ENCODE results near the gene FBLN1.

Gene FBLN1

DNA sequence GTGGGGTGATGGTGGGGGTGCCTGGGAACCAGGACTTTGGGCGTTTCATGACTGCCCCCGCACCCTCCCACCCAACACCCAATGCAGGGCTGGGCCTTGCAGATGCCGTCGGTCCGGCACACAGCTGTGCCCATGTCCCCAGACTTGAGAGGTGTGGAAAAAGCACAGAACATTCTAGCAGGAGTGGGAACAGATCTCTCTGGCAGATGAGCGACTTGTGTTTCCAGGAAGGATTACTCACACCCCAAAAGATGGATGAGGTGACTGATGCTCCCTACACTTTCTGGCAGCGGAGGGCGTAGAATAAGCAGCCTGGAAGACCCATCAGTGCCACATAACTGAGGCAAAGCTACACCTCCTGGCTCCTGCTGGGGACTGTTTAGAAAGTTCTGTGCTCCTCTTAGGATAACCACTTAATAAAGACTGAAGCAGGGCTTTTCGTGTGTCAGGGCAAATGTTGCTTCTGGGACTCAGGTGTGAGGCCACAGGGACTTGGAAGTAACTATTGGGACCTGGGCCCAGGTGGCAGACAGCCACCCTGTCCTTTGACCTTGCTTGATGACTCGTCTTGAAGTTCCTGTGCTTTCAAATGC, 24.2 kb downstream of the FBLN1 start:
- CTCF ChIA-PET = no interaction called here

DNA sequence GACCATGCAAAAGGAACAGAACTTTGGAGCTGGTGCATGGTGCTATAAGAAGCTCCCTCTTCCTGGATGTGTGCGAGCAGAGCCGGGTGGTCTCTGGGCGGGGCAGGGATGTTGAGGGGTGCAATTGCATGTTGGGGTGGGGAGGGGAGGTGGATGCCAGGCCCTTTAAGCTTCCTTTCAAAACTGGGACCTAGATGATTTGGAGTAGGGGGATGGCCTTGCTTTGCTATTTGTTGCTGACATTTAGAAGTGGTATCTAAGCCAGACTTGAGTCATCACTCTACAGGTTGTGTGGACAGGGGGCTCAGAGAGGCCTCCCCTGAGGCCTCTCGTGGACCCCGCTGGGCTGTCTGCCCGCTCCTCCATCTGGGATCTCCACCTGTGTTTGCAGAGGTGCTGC, 24.8 kb downstream of the FBLN1 start:
- Histone ChIP-seq H3K36me3 (ENCODE audit: control insufficient read depth in 2 of 2, insufficient read depth in 1 of 2, low read length in 2 of 2) (peaks cover 0 to 82% of the 10 kb centered on the region in 2 experiments; a peak in 1 of 3 replicates), H3K4me3 (ENCODE audit: low read depth, low read length) (no peak overlapping the region), H3K4me1 (ENCODE audit: control insufficient read depth, insufficient read depth, low read length) (peaks cover 8% of the 10 kb centered on the region), H3K27ac (ENCODE audit: extremely low read depth, low read depth, low read length) (no peak overlapping the region), H3K9me3 (ENCODE audit: control insufficient read depth, insufficient read depth, low read depth, low read length) (no peaks in the 10 kb centered on the region)
- TF ChIP-seq ZNF830 (tag by site-specific recombination; IDR thresholded peaks at IDR 0.05; ENCODE audit: low read depth) (no peak), ZNF473 (tag by site-specific recombination; IDR thresholded peaks at IDR 0.05) (no peak), ZNF37A (tag by site-specific recombination; IDR thresholded peaks at IDR 0.05) (no peak), ZNF624 (tag by site-specific recombination; IDR thresholded peaks at IDR 0.05) (no peak), ZNF202 (tag by site-specific recombination; IDR thresholded peaks at IDR 0.05; ENCODE audit: borderline replicate concordance) (no peak)
- TF ChIP-seq, protein P1, sequence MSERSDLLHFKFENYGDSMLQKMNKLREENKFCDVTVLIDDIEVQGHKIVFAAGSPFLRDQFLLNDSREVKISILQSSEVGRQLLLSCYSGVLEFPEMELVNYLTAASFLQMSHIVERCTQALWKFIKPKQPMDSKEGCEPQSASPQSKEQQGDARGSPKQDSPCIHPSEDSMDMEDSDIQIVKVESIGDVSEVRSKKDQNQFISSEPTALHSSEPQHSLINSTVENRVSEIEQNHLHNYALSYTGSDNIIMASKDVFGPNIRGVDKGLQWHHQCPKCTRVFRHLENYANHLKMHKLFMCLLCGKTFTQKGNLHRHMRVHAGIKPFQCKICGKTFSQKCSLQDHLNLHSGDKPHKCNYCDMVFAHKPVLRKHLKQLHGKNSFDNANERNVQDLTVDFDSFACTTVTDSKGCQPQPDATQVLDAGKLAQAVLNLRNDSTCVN (tag by site-specific recombination; optimal IDR thresholded peaks at IDR 0.05) = no peak
- ChIA-PET POLR2A (no interaction called here), CTCF (interaction anchor here (1.0 kb wide), 1 partner anchor 26 kb away, joined by 3 read pairs; no protein-coding TSS in a partner anchor)

More for the DNA sequence above, 24.2 kb downstream of the FBLN1 start:
- Histone ChIP-seq H3K27ac (ENCODE audit: extremely low read depth, low read depth, low read length) (no peak overlapping the region), H3K36me3 (ENCODE audit: control insufficient read depth in 2 of 2, insufficient read depth in 1 of 2, low read length in 2 of 2) (peaks cover 0 to 85% of the 10 kb centered on the region in 2 experiments; a peak in 1 of 3 replicates), H3K4me3 (ENCODE audit: low read depth, low read length) (no peak overlapping the region), H3K9me3 (ENCODE audit: control insufficient read depth, insufficient read depth, low read depth, low read length) (no peaks in the 10 kb centered on the region), H3K4me1 (ENCODE audit: control insufficient read depth, insufficient read depth, low read length) (peaks cover 6% of the 10 kb centered on the region)
- POLR2A ChIA-PET = no interaction called here
- TF ChIP-seq ZBTB20 (tag by site-specific recombination; IDR thresholded peaks at IDR 0.05) = no peak
- TF ChIP-seq ZNF48 (tag by site-specific recombination; IDR thresholded peaks at IDR 0.05) = no peak
- TF ChIP-seq ZNF341 (tag by site-specific recombination; IDR thresholded peaks at IDR 0.05; ENCODE audit: low read depth) = peak; percentile 63; the same call in 1 of the 2 replicates
- TF ChIP-seq ZNF626 (tag by site-specific recombination; IDR thresholded peaks at IDR 0.05) = no peak
- TF ChIP-seq MZF1 (tag by site-specific recombination; IDR thresholded peaks at IDR 0.05; ENCODE audit: borderline replicate concordance) = no peak
- no peak for TF ChIP-seq KLF8 (tag by site-specific recombination; IDR thresholded peaks at IDR 0.05)

DNA sequence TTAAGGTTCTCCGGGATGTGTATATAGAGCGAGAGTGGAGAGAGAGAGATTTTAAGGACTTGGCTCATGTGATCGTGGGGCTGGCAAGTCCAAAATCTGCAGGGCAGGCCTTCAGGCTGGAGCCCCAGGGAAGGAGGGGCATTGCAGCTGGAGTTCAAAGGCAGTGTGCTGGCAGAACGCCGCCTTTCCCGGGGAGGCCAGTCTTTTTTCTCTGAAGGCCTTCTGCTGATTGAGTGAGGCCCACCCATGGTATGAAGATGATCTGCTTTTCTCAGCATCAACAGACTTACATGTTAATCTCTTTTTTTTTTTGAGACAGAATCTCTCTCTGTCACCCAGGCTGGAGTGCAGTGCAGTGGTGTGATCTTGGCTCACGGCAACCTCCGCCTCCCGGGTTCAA, 25.4 kb downstream of the FBLN1 start:
- Histone ChIP-seq H3K9me3 (ENCODE audit: control insufficient read depth, insufficient read depth, low read depth, low read length) (no peaks in the 10 kb centered on the region), H3K4me1 (ENCODE audit: control insufficient read depth, insufficient read depth, low read length) (peaks cover 8% of the 10 kb centered on the region), H3K36me3 (ENCODE audit: control insufficient read depth in 2 of 2, insufficient read depth in 1 of 2, low read length in 2 of 2) (peaks cover 0 to 82% of the 10 kb centered on the region in 2 experiments; a peak in 1 of 3 replicates), H3K4me3 (ENCODE audit: low read depth, low read length) (no peak overlapping the region), H3K27ac (ENCODE audit: extremely low read depth, low read depth, low read length) (no peak overlapping the region)
- POLR2A ChIA-PET = no interaction called here
- peak; percentile 82; the same call in 1 of the 2 replicates for TF ChIP-seq ZNF10 (tag by site-specific recombination; IDR thresholded peaks at IDR 0.05)
- no peak for TF ChIP-seq ZNF112 (tag by site-specific recombination; IDR thresholded peaks at IDR 0.05)
- TF ChIP-seq ZSCAN16 (tag by site-specific recombination; IDR thresholded peaks at IDR 0.05) = no peak
- no peak for TF ChIP-seq ZNF549 (tag by site-specific recombination; IDR thresholded peaks at IDR 0.05)
- CTCF ChIA-PET = interaction anchor here (0.6 to 1.0 kb wide), 2 partner anchors 26 to 40 kb away, joined by 3 read pairs; no protein-coding TSS in a partner anchor

DNA sequence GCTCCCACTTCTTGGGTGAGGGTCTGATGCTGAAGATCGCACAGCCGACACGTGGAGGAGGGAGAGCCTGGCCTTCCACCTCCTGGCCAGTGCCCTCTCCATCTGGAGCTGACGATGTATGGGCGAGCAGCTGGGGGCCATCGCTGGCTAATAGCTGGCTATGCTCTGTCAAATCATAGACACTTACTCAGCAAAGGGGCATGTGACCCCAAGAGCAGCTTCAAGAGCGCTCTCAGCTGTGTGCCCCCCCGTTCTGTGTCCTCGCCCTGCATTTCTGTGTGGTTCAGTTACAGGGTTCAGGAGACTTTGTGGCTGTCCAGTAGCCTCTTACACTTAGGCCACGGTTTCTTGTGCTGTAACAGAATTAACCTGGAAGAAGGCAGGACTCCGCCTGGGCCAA, 26.4 kb downstream of the FBLN1 start:
- no peak overlapping the region for H3K4me3 ChIP-seq (ENCODE audit: low read depth, low read length)
- peaks cover 8% of the 10 kb centered on the region for H3K4me1 ChIP-seq (ENCODE audit: control insufficient read depth, insufficient read depth, low read length)
- H3K27ac ChIP-seq (ENCODE audit: extremely low read depth, low read depth, low read length) = no peak overlapping the region
- H3K9me3 ChIP-seq (ENCODE audit: control insufficient read depth, insufficient read depth, low read depth, low read length) = no peaks in the 10 kb centered on the region
- CTCF ChIA-PET = interaction anchor here (0.9 kb wide), 1 partner anchor 25 kb away, joined by 3 read pairs; no protein-coding TSS in a partner anchor
- H3K36me3 ChIP-seq (ENCODE audit: control insufficient read depth in 2 of 2, insufficient read depth in 1 of 2, low read length in 2 of 2) = peaks cover 0 to 82% of the 10 kb centered on the region in 2 experiments; a peak in 1 of 3 replicates
- POLR2A ChIA-PET = no interaction called here
- TF ChIP-seq ZXDB (tag by site-specific recombination; IDR thresholded peaks at IDR 0.05) (no peak), ZNF701 (tag by site-specific recombination; IDR thresholded peaks at IDR 0.05) (no peak), ZNF391 (tag by site-specific recombination; IDR thresholded peaks at IDR 0.05; ENCODE audit: borderline replicate concordance, low read depth) (no peak), ZNF48 (tag by site-specific recombination; IDR thresholded peaks at IDR 0.05) (no peak), ZNF501 (tag by site-specific recombination; IDR thresholded peaks at IDR 0.05) (no peak), ZNF248 (tag by site-specific recombination; IDR thresholded peaks at IDR 0.05) (no peak), ZBTB17 (tag by site-specific recombination; IDR thresholded peaks at IDR 0.05) (no peak), ZNF223 (tag by site-specific recombination; IDR thresholded peaks at IDR 0.05) (no peak), ZNF791 (tag by site-specific recombination; IDR thresholded peaks at IDR 0.05) (no peak), ZNF843 (tag by site-specific recombination; IDR thresholded peaks at IDR 0.05) (no peak), ZNF112 (tag by site-specific recombination; IDR thresholded peaks at IDR 0.05) (no peak), ZBTB48 (tag by site-specific recombination; IDR thresholded peaks at IDR 0.05) (no peak)
- TF ChIP-seq, protein P2, sequence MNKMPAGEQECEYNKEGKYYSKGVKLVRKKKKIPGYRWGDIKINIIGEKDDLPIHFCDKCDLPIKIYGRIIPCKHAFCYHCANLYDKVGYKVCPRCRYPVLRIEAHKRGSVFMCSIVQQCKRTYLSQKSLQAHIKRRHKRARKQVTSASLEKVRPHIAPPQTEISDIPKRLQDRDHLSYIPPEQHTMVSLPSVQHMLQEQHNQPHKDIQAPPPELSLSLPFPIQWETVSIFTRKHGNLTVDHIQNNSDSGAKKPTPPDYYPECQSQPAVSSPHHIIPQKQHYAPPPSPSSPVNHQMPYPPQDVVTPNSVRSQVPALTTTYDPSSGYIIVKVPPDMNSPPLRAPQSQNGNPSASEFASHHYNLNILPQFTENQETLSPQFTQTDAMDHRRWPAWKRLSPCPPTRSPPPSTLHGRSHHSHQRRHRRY (tag by site-specific recombination; IDR thresholded peaks at IDR 0.05) = no peak

Measured in HEK293 (cell line).